HL-60 (cell line): Measurements from ENCODE around the gene ATE1.

Experiments used
- CTCF ChIP-seq: IDR thresholded peaks from one replicate; pipeline ENCODE4 v1.5.1; 2011; ENCODE audit warnings: low read length, control low read depth, inconsistent platforms; ENCODE audit not compliant: insufficient read depth
- POLR2AphosphoS5 ChIP-seq: IDR thresholded peaks from 2 replicates; pipeline ENCODE4 v1.6.1; 2012; ENCODE audit warnings: low read depth
- REST ChIP-seq: IDR thresholded peaks from 2 replicates; pipeline ENCODE4 v1.6.1; 2012; ENCODE audit warnings: low read depth; ENCODE audit not compliant: insufficient replicate concordance
- SPI1 ChIP-seq: IDR thresholded peaks from 2 replicates; pipeline ENCODE4 v1.6.1; 2012; ENCODE audit warnings: low read depth, mild to moderate bottlenecking, borderline replicate concordance

- TF ChIP-seq CTCF = no peak
- TF ChIP-seq SPI1 = no peak
- no peak for TF ChIP-seq POLR2AphosphoS5
- TF ChIP-seq REST = no peak
Observed at GRCh38 chr10:121862649-121863048, 65.2 kb downstream of the ATE1 start.
